ENCODE measurements around the gene HSPBP1. TPM values are rescaled to one million over a fixed set of nuclear protein-coding genes. Genes with fewer than 3 reads are reported as not detected.

HSPBP1 gene
- total RNA-seq, 4 donors from 2014 or later: 4.9 to 17.9 (median 10.4) TPM

- TF ChIP-seq CTCF (IDR thresholded peaks at IDR 0.05; ENCODE audit: low read depth): no peak
These were observed 55.8 kb downstream of the HSPBP1 start for GRCh38 chr19:55224038-55224665.

GRCh38 chr19:55223291-55224037 lies 56.4 kb downstream of the HSPBP1 start:
- no peak for TF ChIP-seq CTCF (IDR thresholded peaks at IDR 0.05; ENCODE audit: low read depth)

- no peak for TF ChIP-seq CTCF (IDR thresholded peaks at IDR 0.05; ENCODE audit: low read depth)
These were observed 59.4 kb downstream of the HSPBP1 start for GRCh38 chr19:55220525-55220924.

GRCh38 chr19:55216461-55217198 lies 63.3 kb downstream of the HSPBP1 start:
- no peak for TF ChIP-seq CTCF (IDR thresholded peaks at IDR 0.05; ENCODE audit: low read depth)

- no peak for TF ChIP-seq CTCF (IDR thresholded peaks at IDR 0.05; ENCODE audit: low read depth)
These were observed 66.4 kb downstream of the HSPBP1 start for GRCh38 chr19:55213547-55213946.

GRCh38 chr19:55212447-55212846 lies 67.5 kb downstream of the HSPBP1 start:
- no peak for TF ChIP-seq CTCF (IDR thresholded peaks at IDR 0.05; ENCODE audit: low read depth)

Small RNA genes within 50 kb of the gene (small RNA-seq; reads per million reads assigned to genes)
- gene MIR6802 (not detected), gene MIR6803 (0.36 reads per million), gene MIR6804 (not detected)

Other genes with a start within 250 kb of the HSPBP1 start
- gene GP6, start 241.8 kb downstream of the HSPBP1 start, total RNA-seq: not detected
- 10 to 100 TPM in 1 of 4 donors, 1 to 10 TPM in 3; 2.6 to 14.3 (median 6.0) TPM for gene RDH13, start 217.0 kb downstream of the HSPBP1 start, total RNA-seq
- gene EPS8L1, start 204.2 kb downstream of the HSPBP1 start, total RNA-seq: under 1 TPM in 3 of 4 donors, not detected in 1; 0.33 to 0.66 (median 0.51) TPM
- gene PPP1R12C, start 162.5 kb downstream of the HSPBP1 start, total RNA-seq: 100 to 1,000 TPM in 1 of 4 donors, 10 to 100 TPM in 3; 30.0 to 149 (median 69.6) TPM
- 10 to 100 TPM in 1 of 4 donors, not detected in 3; 17.5 TPM for gene TNNT1, start 130.9 kb downstream of the HSPBP1 start, total RNA-seq
- gene TNNI3, start 122.4 kb downstream of the HSPBP1 start, total RNA-seq: not detected
- under 1 TPM in 2 of 4 donors, not detected in 2; 0.34 to 0.88 TPM for gene DNAAF3, start 113.5 kb downstream of the HSPBP1 start, total RNA-seq
- gene SYT5, start 99.8 kb downstream of the HSPBP1 start, total RNA-seq: not detected
- gene PTPRH, start 70.6 kb downstream of the HSPBP1 start, total RNA-seq: 1 to 10 TPM in 2 of 4 donors, under 1 TPM in 2; 0.19 to 2.9 (median 1.3) TPM
- gene TMEM86B, start 51.3 kb downstream of the HSPBP1 start, total RNA-seq: 1 to 10 TPM in 1 of 4 donors, under 1 TPM in 1, not detected in 2; 0.22 to 2.3 TPM
- 10 to 100 TPM; 23.6 to 42.8 (median 26.6) TPM for gene PPP6R1, start 21.1 kb downstream of the HSPBP1 start, total RNA-seq
- 1 to 10 TPM in 1 of 4 donors, under 1 TPM in 1, not detected in 2; 0.38 to 1.1 TPM for gene BRSK1, start 3.9 kb upstream of the HSPBP1 start, total RNA-seq
- gene TMEM150B, start 45.2 kb upstream of the HSPBP1 start, total RNA-seq: 10 to 100 TPM in 3 of 4 donors, 1 to 10 TPM in 1; 10.0 to 17.8 (median 14.4) TPM
- 10 to 100 TPM in 1 of 4 donors, 1 to 10 TPM in 3; 7.0 to 24.1 (median 8.0) TPM for gene KMT5C, start 59.8 kb upstream of the HSPBP1 start, total RNA-seq
- gene COX6B2, start 74.6 kb upstream of the HSPBP1 start, total RNA-seq: not detected
- gene GARIN5B, start 83.2 kb upstream of the HSPBP1 start, total RNA-seq: not detected
- gene IL11, start 90.4 kb upstream of the HSPBP1 start, total RNA-seq: not detected
- gene TMEM190, start 96.7 kb upstream of the HSPBP1 start, total RNA-seq: not detected
- gene TMEM238, start 104.2 kb upstream of the HSPBP1 start, total RNA-seq: 1 to 10 TPM in 1 of 4 donors, under 1 TPM in 1, not detected in 2; 0.44 to 2.8 TPM
- gene RPL28, start 105.8 kb upstream of the HSPBP1 start, total RNA-seq: 100 to 1,000 TPM; 283 to 590 (median 367) TPM
- 10 to 100 TPM in 1 of 4 donors, 1 to 10 TPM in 3; 4.1 to 12.8 (median 8.6) TPM for gene UBE2S, start 127.7 kb upstream of the HSPBP1 start, total RNA-seq
- gene SHISA7, start 163.2 kb upstream of the HSPBP1 start, total RNA-seq: under 1 TPM in 1 of 4 donors, not detected in 3; 0.16 TPM
- 10 to 100 TPM; 38.2 to 62.4 (median 45.7) TPM for gene ISOC2, start 181.5 kb upstream of the HSPBP1 start, total RNA-seq
- gene C19orf85, start 184.6 kb upstream of the HSPBP1 start, total RNA-seq: not detected
- 1 to 10 TPM in 3 of 4 donors, under 1 TPM in 1; 0.88 to 2.6 (median 2.3) TPM for gene ZNF628, start 196.5 kb upstream of the HSPBP1 start, total RNA-seq
- 1 to 10 TPM; 1.0 to 2.3 (median 1.6) TPM for gene NAT14, start 205.1 kb upstream of the HSPBP1 start, total RNA-seq
- 10 to 100 TPM in 2 of 4 donors, 1 to 10 TPM in 2; 2.1 to 16.7 (median 9.1) TPM for gene SSC5D, start 208.3 kb upstream of the HSPBP1 start, total RNA-seq

All from subcutaneous adipose tissue (tissue), 4 donors.